ENCODE results near the gene CLEC3B. TPM values are rescaled to one million over a fixed set of nuclear protein-coding genes. Genes with fewer than 3 reads are reported as not detected.

CLEC3B gene
- total RNA-seq, 4 donors from 2014 or later, result 137 to 819 (median 340) TPM

DNA sequence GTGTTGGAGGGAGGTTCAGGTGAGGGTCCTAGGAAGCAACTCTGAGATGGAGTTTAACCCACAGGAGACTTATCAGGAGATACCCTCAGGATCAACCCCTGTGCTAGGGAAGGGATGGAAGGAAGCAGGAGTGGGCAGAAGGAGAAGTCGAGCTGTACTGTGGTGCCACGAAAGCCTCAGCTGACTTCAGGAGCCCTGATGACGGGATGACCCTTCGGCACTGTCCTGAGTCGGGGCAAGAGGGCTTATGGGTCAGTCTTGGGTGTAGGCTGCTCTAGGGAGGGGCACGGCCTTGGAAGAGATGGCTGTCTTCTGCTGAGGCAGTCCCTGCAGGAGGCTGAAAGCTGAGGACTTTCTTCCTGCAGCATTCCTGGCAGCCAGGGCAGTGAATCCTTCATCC lies 7.7 kb downstream of the CLEC3B start:
- H3K4me1 ChIP-seq, result peaks cover 0 to 70% (median 27%) of the 10 kb centered on the region in 4 donors
- H3K9me3 ChIP-seq, result no peaks in the 10 kb centered on the region
- WGBS, 2 donors, result 66 to 70% methylated on average over 6 of the region's 6 CpGs
- H3K36me3 ChIP-seq, result peaks cover 0 to 27% (median 0%) of the 10 kb centered on the region in 3 donors
- H3K27ac ChIP-seq, result peak overlapping the region in 2 of 4 donors; percentile 82 to 84
- no peak for DNase-seq (ENCODE audit: low spot score in 2 of 2)
- no peak overlapping the region for H3K4me3 ChIP-seq
- H3K27me3 ChIP-seq, result no peaks in the 10 kb centered on the region
- TF ChIP-seq, protein P1, sequence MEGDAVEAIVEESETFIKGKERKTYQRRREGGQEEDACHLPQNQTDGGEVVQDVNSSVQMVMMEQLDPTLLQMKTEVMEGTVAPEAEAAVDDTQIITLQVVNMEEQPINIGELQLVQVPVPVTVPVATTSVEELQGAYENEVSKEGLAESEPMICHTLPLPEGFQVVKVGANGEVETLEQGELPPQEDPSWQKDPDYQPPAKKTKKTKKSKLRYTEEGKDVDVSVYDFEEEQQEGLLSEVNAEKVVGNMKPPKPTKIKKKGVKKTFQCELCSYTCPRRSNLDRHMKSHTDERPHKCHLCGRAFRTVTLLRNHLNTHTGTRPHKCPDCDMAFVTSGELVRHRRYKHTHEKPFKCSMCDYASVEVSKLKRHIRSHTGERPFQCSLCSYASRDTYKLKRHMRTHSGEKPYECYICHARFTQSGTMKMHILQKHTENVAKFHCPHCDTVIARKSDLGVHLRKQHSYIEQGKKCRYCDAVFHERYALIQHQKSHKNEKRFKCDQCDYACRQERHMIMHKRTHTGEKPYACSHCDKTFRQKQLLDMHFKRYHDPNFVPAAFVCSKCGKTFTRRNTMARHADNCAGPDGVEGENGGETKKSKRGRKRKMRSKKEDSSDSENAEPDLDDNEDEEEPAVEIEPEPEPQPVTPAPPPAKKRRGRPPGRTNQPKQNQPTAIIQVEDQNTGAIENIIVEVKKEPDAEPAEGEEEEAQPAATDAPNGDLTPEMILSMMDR (IDR thresholded peaks at IDR 0.05), result no peak
- no peak for TF ChIP-seq POLR2A (IDR thresholded peaks at IDR 0.05)
- TF ChIP-seq EP300 (IDR thresholded peaks at IDR 0.05), result no peak

DNA sequence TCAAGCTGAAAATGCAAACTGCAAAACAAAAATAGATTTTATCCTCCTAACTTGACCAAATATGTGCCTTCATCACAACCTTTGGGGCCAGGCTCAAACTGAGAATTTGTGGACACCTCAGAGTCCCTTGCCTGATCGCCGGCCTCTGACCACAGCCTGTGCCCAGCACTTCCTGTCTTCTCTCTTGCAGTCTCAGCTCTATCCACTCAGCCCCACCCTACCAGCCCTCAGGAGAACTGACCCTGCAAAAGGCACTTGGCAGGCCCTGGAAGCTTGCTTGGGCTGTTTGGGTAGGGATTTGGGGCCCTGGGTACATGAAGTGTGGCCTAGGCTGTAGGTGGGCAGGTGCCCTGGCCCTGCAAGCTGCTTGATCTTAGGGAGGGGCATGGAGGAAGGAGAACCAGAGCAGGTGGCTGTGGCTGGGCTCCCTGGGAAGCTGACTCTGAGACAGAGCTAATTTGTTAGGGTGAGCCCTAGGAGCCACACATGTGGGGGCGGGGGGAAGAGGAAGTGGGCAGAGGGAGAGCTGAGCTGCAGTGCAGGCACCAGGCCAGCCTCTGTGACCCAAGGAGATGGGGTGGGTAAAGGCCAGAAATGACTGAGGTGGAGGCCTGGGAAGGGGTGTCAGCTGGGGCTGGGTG lies 8.6 kb downstream of the CLEC3B start:
- Histone ChIP-seq H3K36me3 (peaks cover 0 to 27% (median 0%) of the 10 kb centered on the region in 3 donors), H3K9me3 (no peaks in the 10 kb centered on the region), H3K27me3 (no peaks in the 10 kb centered on the region), H3K27ac (peak overlapping the region in 3 of 4 donors; percentile 46 to 84 (median 82)), H3K4me3 (no peak overlapping the region), H3K4me1 (peaks cover 0 to 60% (median 27%) of the 10 kb centered on the region in 4 donors)
- TF ChIP-seq, protein P1 (IDR thresholded peaks at IDR 0.05), result no peak
- TF ChIP-seq EP300 (IDR thresholded peaks at IDR 0.05) (peak in 1 of 2 donors; percentile 23), POLR2A (IDR thresholded peaks at IDR 0.05) (no peak)
- 55 to 56% methylated on average over 3 of the region's 3 CpGs for WGBS, 2 donors
- peak in 1 of 2 donors; percentile 54 for DNase-seq (ENCODE audit: low spot score in 2 of 2)

DNA sequence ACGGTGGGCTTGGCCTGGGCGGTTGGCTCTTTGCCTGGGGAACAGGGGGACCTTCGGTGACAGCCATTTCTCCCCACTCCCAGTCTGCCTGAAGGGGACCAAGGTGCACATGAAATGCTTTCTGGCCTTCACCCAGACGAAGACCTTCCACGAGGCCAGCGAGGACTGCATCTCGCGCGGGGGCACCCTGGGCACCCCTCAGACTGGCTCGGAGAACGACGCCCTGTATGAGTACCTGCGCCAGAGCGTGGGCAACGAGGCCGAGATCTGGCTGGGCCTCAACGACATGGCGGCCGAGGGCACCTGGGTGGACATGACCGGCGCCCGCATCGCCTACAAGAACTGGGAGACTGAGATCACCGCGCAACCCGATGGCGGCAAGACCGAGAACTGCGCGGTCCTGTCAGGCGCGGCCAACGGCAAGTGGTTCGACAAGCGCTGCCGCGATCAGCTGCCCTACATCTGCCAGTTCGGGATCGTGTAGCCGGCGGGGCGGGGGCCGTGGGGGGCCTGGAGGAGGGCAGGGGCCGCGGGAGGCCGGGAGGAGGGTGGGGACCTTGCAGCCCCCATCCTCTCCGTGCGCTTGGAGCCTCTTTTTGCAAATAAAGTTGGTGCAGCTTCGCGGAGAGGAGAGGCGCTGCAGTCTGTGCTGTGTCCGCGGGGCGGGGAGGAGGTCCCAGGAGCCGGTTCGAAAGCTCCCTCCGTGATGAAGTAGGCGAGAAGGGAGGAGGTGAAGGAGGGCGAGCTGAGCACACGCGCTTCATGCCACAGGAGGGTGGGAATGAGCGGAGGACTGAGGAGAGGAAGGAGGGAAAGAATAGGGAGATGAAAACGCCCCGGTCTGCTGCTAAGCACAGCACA lies 9.6 kb downstream of the CLEC3B start:
- no peak for DNase-seq (ENCODE audit: low spot score in 2 of 2)
- no peaks in the 10 kb centered on the region for H3K27me3 ChIP-seq
- 27 to 35% methylated on average over 16 to 38 of the region's 64 CpGs for WGBS, 2 donors
- peaks cover 0 to 21% (median 0%) of the 10 kb centered on the region in 3 donors for H3K36me3 ChIP-seq
- H3K4me1 ChIP-seq, result peaks cover 0 to 52% (median 27%) of the 10 kb centered on the region in 4 donors
- no peaks in the 10 kb centered on the region for H3K9me3 ChIP-seq
- H3K27ac ChIP-seq, result peak overlapping the region; percentile 0 to 84 (median 60)
- H3K4me3 ChIP-seq, result peak overlapping the region in 3 of 4 donors; percentile 30 to 35 (median 32)
- TF ChIP-seq, protein P1 (IDR thresholded peaks at IDR 0.05), result peak in 1 of 5 experiments; percentile 30
- no peak for TF ChIP-seq POLR2A (IDR thresholded peaks at IDR 0.05)
- TF ChIP-seq EP300 (IDR thresholded peaks at IDR 0.05), result no peak

DNA sequence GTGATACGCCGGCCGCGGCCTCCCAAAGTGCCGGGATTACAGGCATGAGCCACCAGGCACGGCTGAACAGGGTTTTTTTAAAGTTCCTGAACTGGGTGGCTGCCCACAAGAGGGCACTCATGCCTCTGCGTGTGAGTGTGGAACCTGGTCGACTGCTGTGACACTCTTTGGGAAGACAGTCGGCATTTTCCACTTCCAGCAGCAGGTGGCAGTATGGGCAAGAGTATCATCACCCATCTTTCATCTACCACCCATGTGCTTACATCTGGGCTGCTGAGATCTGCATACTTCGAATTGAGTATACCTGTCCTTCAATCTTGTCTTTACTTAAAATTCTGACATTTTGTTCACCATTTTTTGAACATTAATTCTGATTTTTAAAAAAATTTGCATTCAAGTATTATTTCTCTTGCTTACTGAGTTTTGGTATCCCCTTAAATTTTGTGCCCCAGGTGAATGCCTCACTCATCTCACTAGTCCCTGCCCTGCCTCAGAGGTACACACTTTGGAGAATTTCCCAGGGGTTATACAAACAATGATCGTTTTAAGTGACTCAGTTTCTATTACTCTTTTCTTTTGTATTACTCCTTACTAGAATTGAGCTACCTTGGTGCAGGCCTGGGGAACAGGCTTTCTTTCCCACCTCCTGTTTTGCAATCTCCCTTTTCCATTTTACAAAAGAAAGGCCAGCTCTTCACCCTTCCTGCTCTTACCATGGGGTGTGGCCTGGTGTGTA lies 11.8 kb downstream of the CLEC3B start:
- no peaks in the 10 kb centered on the region for H3K9me3 ChIP-seq
- WGBS, 2 donors, result 6 to 16% methylated on average over 11 of the region's 11 CpGs
- peaks cover 0 to 3% (median 0%) of the 10 kb centered on the region in 3 donors for H3K36me3 ChIP-seq
- H3K4me3 ChIP-seq, result no peak overlapping the region
- TF ChIP-seq, protein P1 (IDR thresholded peaks at IDR 0.05), result peak; percentile 88 to 95 (median 91)
- TF ChIP-seq POLR2A (IDR thresholded peaks at IDR 0.05), result no peak
- peak in 1 of 2 donors; percentile 45 for TF ChIP-seq EP300 (IDR thresholded peaks at IDR 0.05)
- peak overlapping the region in 2 of 4 donors; percentile 82 to 84 for H3K27ac ChIP-seq
- peak; percentile 96 to 99 for DNase-seq (ENCODE audit: low spot score in 2 of 2)
- H3K27me3 ChIP-seq, result no peaks in the 10 kb centered on the region
- H3K4me1 ChIP-seq, result peaks cover 0 to 56% (median 27%) of the 10 kb centered on the region in 4 donors

All from tibial nerve (tissue), 4 donors.